Fibroblast of mammary gland (primary cell): ENCODE data around the gene WDR70.
"Not testable (repeated sequence)": the region's sequence is repeated elsewhere in the genome, so short reads cannot be mapped to it uniquely, and the experiment has no call there.

Experiments
- DNase-seq: peaks from one replicate; pipeline ENCODE4 v3.0.0-alpha.2; 2010; ENCODE audit warnings: low read depth
- H3K4me3 ChIP-seq: 2 replicates; pipeline ENCODE4 v1.5.1; 2011; ENCODE audit warnings: low read depth, mild to moderate bottlenecking, low read length, moderate library complexity; ENCODE audit not compliant: control insufficient read depth
- TF ChIP-seq, protein P1 (sequence below): conservative IDR thresholded peaks from 2 replicates; pipeline ENCODE4 v1.5.1; 2011; ENCODE audit warnings: low read depth, low read length, inconsistent platforms; ENCODE audit not compliant: control insufficient read depth, insufficient read depth

The WDR70 gene

DNA sequence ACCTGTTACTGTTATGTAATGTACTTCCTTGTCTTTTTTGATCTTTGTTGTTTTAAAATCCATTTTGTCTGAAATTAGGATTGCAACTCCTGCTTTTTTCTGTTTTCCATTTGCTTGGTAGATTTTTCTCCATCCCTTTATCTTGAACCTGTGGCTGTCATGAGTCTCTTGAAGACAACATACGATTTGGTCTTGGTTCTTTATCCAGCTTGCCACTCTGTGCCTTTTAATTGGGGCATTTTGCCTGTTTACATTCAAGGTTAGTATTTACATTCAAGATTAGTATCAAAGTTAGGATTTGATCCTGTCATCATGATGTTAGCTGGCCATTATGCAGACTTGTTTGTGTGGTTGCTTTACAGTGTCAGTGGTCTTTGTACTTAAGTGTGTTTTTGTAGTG is 304.0 kb downstream of the WDR70 start:
- TF ChIP-seq, protein P1, sequence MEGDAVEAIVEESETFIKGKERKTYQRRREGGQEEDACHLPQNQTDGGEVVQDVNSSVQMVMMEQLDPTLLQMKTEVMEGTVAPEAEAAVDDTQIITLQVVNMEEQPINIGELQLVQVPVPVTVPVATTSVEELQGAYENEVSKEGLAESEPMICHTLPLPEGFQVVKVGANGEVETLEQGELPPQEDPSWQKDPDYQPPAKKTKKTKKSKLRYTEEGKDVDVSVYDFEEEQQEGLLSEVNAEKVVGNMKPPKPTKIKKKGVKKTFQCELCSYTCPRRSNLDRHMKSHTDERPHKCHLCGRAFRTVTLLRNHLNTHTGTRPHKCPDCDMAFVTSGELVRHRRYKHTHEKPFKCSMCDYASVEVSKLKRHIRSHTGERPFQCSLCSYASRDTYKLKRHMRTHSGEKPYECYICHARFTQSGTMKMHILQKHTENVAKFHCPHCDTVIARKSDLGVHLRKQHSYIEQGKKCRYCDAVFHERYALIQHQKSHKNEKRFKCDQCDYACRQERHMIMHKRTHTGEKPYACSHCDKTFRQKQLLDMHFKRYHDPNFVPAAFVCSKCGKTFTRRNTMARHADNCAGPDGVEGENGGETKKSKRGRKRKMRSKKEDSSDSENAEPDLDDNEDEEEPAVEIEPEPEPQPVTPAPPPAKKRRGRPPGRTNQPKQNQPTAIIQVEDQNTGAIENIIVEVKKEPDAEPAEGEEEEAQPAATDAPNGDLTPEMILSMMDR: no peak
- no peak for DNase-seq
- H3K4me3 ChIP-seq: no peak overlapping the region

DNA sequence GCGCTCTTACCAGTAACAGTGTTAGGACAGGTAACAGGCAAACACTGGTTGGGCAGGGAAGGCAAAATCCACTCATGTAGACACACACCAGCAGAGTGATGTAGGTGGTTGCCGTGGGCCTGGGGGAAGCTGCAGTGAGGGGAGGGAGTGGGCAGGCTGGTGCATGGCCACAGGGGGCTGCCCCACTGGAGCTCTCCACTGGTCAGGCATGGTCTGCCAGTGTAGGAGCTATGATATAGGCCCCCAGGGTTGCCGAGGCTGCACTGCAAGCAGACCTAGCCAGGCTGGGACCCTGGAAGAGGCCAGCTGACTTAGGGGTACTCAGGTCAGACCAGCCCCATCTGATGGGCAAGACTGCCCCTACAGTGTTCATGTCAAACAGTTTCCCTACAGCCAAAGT is 306.1 kb downstream of the WDR70 start:
- TF ChIP-seq, protein P1: no peak
- no peak for DNase-seq
- no peak overlapping the region for H3K4me3 ChIP-seq

DNA sequence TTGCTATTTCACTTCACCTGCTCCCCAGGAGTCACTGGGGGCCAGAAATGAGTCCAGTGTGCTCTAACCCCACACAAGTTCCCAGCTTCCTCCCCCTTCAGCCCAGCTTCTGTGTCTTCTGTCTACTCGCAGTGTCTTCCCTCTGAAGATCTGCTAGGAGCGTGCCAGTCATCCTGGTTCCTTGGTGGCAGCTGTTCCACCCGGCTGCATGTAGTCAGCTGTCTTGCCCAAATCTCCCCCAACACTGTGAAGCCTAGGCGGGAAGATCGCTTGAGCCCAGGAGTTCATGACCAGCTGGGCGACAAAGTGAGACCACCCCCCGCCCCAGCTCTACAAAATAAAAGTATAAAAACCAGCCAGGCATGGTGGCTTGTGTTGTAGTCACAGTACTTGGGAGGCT is 306.7 kb downstream of the WDR70 start:
- TF ChIP-seq, protein P1: no peak
- H3K4me3 ChIP-seq: no peak overlapping the region
- no peak for DNase-seq

DNA sequence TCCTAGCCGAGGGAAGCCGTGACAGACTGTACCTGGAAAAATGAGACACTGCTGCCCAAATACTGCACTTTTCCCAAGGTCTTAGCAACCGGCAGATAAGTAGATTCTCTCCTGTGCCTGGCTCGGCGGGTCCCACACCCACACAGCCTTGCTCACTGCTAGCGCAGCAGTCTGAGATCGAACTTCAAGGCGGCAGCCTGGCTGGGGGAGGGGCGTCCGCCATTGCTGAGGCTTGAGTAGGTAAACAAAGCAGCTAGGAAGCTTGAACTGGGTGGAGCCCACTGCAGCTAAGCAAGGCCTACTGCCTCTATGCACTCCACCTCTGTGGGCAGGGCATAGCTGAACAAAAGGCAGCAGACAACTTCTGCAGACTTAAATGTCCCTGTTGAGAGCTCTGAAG is 309.8 kb downstream of the WDR70 start:
- H3K4me3 ChIP-seq, DNase-seq: not testable (repeated sequence)

DNA sequence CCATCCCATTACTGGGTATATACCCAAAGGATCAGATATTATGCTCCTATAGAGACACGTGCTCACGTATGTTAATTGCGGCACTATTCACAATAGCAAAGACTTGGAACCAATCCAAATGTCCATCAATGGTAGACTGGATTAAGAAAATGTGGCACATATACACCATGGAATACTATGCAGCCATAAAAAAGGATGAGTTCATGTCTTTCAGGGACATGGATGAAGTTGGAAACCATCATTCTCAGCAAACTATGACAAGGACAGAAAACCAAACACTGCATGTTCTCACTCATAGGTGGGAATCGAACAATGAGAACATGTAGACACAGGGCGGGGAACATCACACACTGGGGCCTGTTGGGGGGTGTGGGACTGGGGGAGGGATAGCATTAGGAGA is 315.2 kb downstream of the WDR70 start:
- DNase-seq, H3K4me3 ChIP-seq: not testable (repeated sequence)

DNA sequence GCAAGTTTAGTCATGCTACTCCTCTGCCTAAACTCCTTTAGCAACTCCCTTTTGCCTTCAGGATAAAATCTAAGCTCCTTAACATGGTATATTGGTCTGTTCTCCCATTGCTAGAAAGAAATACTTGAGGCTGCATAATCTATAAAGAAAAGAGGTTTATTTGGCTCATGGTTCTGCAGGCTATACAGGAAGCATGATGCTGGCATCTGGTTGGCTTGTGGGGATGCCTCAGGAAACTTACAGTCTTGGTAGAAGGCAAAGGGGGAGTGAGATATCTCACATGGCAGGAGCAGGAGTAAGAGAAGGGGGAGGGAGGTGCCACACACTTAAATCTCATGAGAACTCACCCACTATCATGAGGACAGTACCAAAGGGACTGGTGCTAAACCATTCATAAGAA is 315.7 kb downstream of the WDR70 start:
- TF ChIP-seq, protein P1: no peak
- DNase-seq: no peak
- no peak overlapping the region for H3K4me3 ChIP-seq

DNA sequence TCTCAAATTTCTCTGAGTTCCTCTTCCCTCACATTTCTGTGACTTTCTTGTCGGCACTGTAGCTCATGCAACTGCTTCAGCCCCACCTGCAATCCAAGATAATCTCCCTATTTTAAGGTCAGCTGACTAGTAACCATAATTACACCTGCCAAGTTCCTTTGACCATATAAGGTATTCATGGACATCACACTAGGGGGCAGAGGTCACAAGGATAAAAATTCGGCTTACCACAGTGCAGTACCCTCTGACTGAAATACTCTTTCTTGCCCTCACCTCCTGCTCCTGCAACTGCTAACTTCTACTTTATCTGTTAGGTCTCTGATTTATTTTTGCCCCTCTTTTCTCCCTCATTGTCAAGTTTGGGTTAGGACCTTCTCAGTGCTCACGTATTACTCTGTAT is 316.5 kb downstream of the WDR70 start:
- H3K4me3 ChIP-seq: no peak overlapping the region
- TF ChIP-seq, protein P1: no peak
- no peak for DNase-seq

DNA sequence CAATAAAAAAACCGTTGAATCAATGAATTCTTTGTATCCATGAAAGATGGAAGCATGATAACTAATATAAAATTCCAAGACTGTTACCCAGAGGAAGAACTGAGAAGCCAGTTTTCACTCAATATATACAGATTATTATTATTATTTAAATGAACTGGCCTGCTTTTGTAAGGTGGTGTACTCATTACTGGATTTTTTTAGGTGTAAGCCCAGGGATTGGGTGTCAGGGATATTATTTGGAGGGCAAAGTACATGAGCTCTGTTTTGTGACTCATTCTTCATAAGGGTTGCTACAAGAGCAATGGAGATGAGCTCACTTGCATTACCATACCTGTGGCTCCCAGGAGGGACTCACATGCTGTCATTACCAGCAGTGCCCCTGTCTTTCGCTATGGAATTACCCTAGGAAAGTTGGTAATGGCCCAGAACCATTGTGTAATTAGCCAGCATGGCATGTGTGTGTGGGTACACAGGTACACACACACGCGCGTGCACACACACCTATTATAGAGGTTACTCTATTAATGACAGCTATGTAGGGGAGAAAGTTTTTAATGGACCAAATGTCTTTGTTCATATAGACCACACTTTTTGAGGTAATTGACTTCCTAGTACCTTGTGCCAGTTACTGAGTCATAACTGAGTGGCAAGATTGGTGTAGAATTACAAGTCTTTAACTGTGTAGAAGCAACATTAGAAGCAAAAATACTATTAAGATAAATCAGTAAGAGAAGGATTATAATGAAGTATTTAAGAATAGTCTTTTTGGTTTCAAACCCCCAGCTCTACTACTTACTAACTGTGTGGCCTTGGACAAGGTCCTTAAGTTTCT is 317.3 kb downstream of the WDR70 start:
- no peak overlapping the region for H3K4me3 ChIP-seq
- peak; percentile 71 for DNase-seq
- TF ChIP-seq, protein P1: no peak
